NT2/D1 (cell line): Measurements from ENCODE around the gene DOK5.

ENCODE experiments used
- DNase-seq: peaks from one replicate; pipeline ENCODE4 v3.0.0-alpha.2; 2011; ENCODE audit warnings: low read depth, low spot score
- H3K27me3 ChIP-seq: 2 replicates; pipeline ENCODE4 v1.6.0; 2011; ENCODE audit warnings: mild to moderate bottlenecking; ENCODE audit not compliant: insufficient read length, insufficient read depth
- H3K36me3 ChIP-seq: 2 replicates; pipeline ENCODE4 v1.6.1; 2011; ENCODE audit warnings: mild to moderate bottlenecking, low read length, mixed read lengths; ENCODE audit not compliant: insufficient read depth, insufficient read length
- H3K4me1 ChIP-seq: 2 replicates; pipeline ENCODE4 v1.5.1; 2011; ENCODE audit not compliant: insufficient read depth, insufficient read length
- H3K4me3 ChIP-seq: 2 replicates; pipeline ENCODE4 v1.5.1; 2011; ENCODE audit warnings: low read depth; ENCODE audit not compliant: insufficient read length
- H3K9ac ChIP-seq: 2 replicates; pipeline ENCODE4 v1.6.0; 2011; ENCODE audit warnings: low read depth; ENCODE audit not compliant: insufficient read length
- H3K9me3 ChIP-seq: 2 replicates; pipeline ENCODE4 v1.5.1; 2011; ENCODE audit warnings: mild to moderate bottlenecking, low read length; ENCODE audit not compliant: insufficient read depth
- SUZ12 ChIP-seq: IDR thresholded peaks from 2 replicates; pipeline ENCODE4 v1.6.1; 2011; ENCODE audit not compliant: insufficient read length, insufficient read depth; ENCODE audit errors: extremely low read depth
- YY1 ChIP-seq: IDR thresholded peaks from 2 replicates; pipeline ENCODE4 v1.6.1; 2011; ENCODE audit not compliant: insufficient read length, insufficient read depth
- ZNF274 ChIP-seq: IDR thresholded peaks from 2 replicates; pipeline ENCODE4 v1.6.1; 2011; ENCODE audit warnings: mild to moderate bottlenecking, low read depth, low read length

DOK5 gene

GRCh38 chr20:54639941-54640340 is 164.5 kb downstream of the DOK5 start:
- Histone ChIP-seq H3K4me1 (no peaks in the 10 kb centered on the region), H3K9ac (no peak overlapping the region), H3K27me3 (no peaks in the 10 kb centered on the region), H3K36me3 (no peaks in the 10 kb centered on the region), H3K4me3 (no peak overlapping the region), H3K9me3 (no peaks in the 10 kb centered on the region; the same call in 1 of the 2 replicates)
- DNase-seq, result no peak
- TF ChIP-seq YY1 (no peak), ZNF274 (no peak), SUZ12 (no peak)

DNA sequence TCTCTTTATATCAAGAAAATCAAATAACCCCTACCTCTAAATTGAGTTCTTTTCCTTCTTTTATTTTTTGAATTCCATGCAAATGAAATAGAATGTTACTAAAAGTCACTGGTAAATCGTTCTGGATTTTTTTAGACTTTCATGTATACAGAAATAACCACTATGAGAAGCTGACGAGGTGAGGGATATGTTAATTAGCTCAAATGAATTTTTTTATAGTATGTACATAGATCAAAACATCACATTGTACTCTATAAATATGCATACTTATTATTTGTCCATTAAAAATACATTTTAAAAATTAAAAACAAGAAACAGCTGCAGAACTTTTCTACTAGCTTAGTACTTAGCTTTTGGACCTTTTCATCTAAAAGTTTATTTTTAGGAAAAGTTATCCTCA is 165.4 kb downstream of the DOK5 start:
- Histone ChIP-seq H3K9me3 (no peaks in the 10 kb centered on the region; the same call in 1 of the 2 replicates), H3K9ac (no peak overlapping the region), H3K4me3 (no peak overlapping the region), H3K27me3 (no peaks in the 10 kb centered on the region), H3K36me3 (no peaks in the 10 kb centered on the region), H3K4me1 (no peaks in the 10 kb centered on the region)
- TF ChIP-seq ZNF274 (no peak), SUZ12 (no peak), YY1 (no peak)
- no peak for DNase-seq

DNA sequence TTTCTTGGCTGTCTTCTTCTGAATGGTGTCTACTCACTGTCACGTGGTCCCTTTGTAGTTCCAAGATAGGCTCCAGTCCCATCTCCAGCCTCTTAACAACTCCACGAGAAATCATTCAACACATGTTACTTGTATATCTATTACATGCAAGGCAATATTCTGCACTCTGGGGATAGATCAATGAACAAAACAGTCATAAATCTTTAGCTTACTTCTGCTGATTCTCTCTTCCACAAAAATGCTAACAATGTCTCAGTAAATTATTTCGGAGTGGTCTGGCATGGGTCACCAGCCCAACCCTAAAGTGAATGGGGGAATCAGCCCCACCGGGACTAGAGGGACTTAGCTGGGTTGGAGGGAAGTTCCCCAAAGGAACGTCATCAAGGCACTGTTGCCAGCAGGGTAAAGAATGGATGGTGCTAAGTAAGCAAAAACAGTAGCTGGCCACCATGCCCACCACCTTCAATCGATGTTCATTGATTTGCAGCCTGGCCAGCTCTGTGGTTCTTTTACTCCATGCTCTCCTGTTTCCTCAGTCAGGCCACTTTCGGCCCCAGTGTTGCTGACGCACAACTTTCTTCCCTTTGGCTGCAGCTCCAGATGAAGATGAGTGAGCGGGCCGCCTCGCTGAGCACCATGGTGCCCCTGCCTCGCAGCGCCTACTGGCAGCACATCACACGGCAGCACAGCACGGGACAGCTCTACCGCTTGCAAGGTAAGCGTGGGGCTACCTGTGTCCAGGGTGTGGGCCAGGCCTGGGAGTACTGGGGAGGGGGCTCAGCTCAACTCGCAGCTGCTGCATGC is 167.7 kb downstream of the DOK5 start:
- TF ChIP-seq YY1 (no peak), SUZ12 (no peak), ZNF274 (no peak)
- Histone ChIP-seq H3K9me3 (no peaks in the 10 kb centered on the region), H3K27me3 (no peaks in the 10 kb centered on the region), H3K4me1 (no peaks in the 10 kb centered on the region), H3K9ac (no peak overlapping the region), H3K36me3 (no peaks in the 10 kb centered on the region), H3K4me3 (no peak overlapping the region)
- no peak for DNase-seq

DNA sequence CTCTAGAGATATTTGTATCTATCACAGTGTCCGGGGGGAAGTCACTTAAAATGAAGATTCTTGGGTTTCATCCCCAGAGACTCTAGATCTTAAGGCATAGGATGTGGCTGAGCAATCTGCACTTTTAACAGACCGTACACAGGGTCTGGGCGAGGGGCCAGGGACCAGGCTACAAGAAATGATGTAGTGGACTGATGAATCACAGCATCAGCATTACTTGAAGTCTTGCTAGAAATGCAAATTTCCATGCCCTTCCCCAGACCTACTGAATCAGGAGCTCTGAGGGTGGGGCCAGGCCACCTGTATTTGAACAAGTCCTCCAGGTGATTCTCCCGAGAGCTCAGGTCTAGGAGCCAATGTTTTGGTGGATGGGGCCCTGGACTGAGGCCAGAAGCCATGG is 168.4 kb downstream of the DOK5 start:
- Histone ChIP-seq H3K27me3 (no peaks in the 10 kb centered on the region), H3K9me3 (no peaks in the 10 kb centered on the region), H3K4me3 (no peak overlapping the region), H3K4me1 (no peaks in the 10 kb centered on the region), H3K9ac (no peak overlapping the region), H3K36me3 (no peaks in the 10 kb centered on the region)
- DNase-seq, result no peak
- TF ChIP-seq YY1 (no peak), ZNF274 (no peak), SUZ12 (no peak)

DNA sequence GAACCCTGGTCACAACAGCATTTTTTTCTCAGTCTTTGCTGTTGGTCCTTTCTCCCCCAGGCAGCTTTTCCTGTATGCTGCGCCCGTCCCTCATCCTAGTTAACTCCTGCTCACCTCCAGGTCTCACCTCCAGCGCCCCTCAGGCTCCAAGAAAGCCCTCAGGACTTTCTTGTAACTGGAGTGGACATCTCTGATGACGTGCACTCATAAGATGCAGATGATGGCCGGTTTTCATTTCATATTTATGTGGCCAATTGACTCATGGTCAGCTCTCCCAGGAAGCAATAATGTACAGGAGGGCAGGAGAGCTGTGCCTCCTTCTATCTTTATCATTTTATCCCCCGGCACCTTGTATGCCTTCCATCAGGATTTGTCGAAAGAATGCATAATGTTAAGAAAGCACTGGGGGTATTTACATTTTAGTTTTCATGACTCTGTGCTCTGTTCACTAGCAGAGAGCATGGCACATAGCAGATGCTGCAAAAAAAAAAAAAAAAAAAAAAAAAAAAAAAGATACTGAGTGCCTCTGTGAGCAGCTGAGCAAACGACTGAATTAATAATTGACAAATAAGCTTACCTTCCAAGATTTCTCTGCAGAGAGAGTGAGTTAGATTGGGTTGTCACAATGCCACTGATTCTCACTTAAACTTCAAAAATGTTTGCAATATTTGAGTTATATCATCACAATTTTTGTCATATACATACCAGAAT is 170.2 kb downstream of the DOK5 start:
- Histone ChIP-seq H3K4me1 (no peaks in the 10 kb centered on the region), H3K9me3 (no peaks in the 10 kb centered on the region), H3K4me3 (no peak overlapping the region), H3K36me3 (no peaks in the 10 kb centered on the region), H3K9ac (no peak overlapping the region), H3K27me3 (no peaks in the 10 kb centered on the region)
- DNase-seq, result no peak
- TF ChIP-seq YY1 (no peak), SUZ12 (no peak), ZNF274 (no peak)

GRCh38 chr20:54646156-54646517 is 170.7 kb downstream of the DOK5 start:
- H3K9ac ChIP-seq, result no peak overlapping the region
- DNase-seq, result no peak
- H3K9me3 ChIP-seq, result no peaks in the 10 kb centered on the region
- no peaks in the 10 kb centered on the region for H3K36me3 ChIP-seq
- TF ChIP-seq ZNF274 (no peak), SUZ12 (no peak), YY1 (no peak)
- no peaks in the 10 kb centered on the region for H3K4me1 ChIP-seq
- no peak overlapping the region for H3K4me3 ChIP-seq
- H3K27me3 ChIP-seq, result no peaks in the 10 kb centered on the region

GRCh38 chr20:54648421-54649142 is 173.2 kb downstream of the DOK5 start:
- Histone ChIP-seq H3K36me3 (no peaks in the 10 kb centered on the region), H3K9me3 (no peaks in the 10 kb centered on the region), H3K4me3 (no peak overlapping the region), H3K9ac (no peak overlapping the region), H3K27me3 (no peaks in the 10 kb centered on the region), H3K4me1 (no peaks in the 10 kb centered on the region)
- DNase-seq, result no peak
- no peak for TF ChIP-seq YY1
- no peak for TF ChIP-seq ZNF274
- no peak for TF ChIP-seq SUZ12
